Sciatic nerve (tissue), 2 donors: ENCODE results near the gene FCHSD2. TPM values are rescaled to one million over a fixed set of nuclear protein-coding genes. Genes with fewer than 3 reads are reported as not detected.
A peak's percentile ranks its signal among the peaks of the same experiment; 100 is the strongest.

Experiments
- ATAC-seq: fragments of 200-7000 bp; cut with Tn5 transposase; one replicate; pipeline ENCODE4 v1.9.1; 2020; ENCODE audit warnings: mild to moderate bottlenecking, moderate library complexity
- DNase-seq: peaks from one replicate; pipeline ENCODE4 v3.0.0-alpha.2; 2020; ENCODE audit warnings: low spot score
- intact Hi-C: fragments of 100-400 bp; cut with DNase I; formaldehyde crosslinking; loops from one replicate; pipeline ENCODE4 v1.14.2; 2022
- total RNA-seq: library from RNA; stranded (reverse); fragmentation: NEBNext Ultra II Directional; extraction: Animal tissue kit (Norgen Biotek cat#: 25700); gene quantifications from one replicate; pipeline ENCODE4 v1.2.1, GENCODE V29; 2021
- donor health status: DM: no; HTN: no; CAD: no.
- donor health status: DM: no; HTN: no; CAD: no.

The FCHSD2 gene
- total RNA-seq, 1 donor from 2014 or later = 64.7 TPM

- ATAC-seq (no peak), DNase-seq (no peak)
- intact Hi-C loops = no loop called here
Measured at GRCh38 chr11:73156686-73157085, 14.6 kb upstream of the FCHSD2 start.

DNA sequence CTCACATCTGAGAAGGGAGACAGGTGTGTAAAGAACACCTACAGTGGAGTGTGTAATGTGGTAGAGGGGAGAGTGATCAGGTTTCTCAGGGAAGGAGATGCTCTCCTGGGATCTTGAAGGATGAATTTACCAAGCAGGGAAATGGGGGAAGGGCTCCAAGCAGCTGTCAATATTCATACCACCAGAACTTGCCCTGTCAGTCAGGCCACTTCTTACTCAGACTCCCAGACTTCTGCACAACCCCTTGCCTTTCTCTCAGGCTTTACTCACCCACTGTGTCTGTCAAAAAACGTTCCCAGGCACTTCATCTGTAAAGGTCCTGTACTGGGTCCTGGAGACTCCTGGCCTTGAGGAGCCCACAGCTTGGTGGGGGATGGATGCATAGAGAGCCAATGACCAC is 14.0 kb upstream of the FCHSD2 start:
- DNase-seq = no peak

DNA sequence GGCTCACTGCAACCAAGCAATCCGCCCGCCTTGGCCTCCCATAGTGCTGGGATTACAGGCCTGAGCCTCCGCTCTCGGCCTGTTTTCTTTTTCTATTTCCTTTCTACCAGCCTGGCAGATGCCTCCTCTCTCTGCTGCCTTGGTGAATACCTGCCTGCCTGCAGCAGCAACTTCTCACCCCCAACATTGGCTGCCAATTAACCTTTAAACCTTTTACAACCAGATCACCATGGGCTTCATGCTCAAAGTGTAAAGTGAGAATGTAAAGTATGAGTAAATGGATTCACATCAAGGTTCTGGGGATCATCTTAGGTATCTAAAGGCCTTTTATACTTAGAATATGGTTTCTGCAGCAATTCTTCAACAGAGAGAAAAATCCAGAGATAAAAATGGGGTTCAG is 13.0 kb upstream of the FCHSD2 start:
- DNase-seq = no peak
- intact Hi-C loops = no loop called here
- no peak for ATAC-seq

More for the DNA sequence above, 14.0 kb upstream of the FCHSD2 start:
- intact Hi-C loops = no loop called here
- ATAC-seq = no peak

GRCh38 chr11:73154178-73154577 is 12.1 kb upstream of the FCHSD2 start:
- intact Hi-C loops = no loop called here
- no peak for DNase-seq
- ATAC-seq = peak; percentile 43

GRCh38 chr11:73152861-73153483 is 10.9 kb upstream of the FCHSD2 start:
- intact Hi-C loops = no loop called here
- DNase-seq (no peak), ATAC-seq (no peak)

DNA sequence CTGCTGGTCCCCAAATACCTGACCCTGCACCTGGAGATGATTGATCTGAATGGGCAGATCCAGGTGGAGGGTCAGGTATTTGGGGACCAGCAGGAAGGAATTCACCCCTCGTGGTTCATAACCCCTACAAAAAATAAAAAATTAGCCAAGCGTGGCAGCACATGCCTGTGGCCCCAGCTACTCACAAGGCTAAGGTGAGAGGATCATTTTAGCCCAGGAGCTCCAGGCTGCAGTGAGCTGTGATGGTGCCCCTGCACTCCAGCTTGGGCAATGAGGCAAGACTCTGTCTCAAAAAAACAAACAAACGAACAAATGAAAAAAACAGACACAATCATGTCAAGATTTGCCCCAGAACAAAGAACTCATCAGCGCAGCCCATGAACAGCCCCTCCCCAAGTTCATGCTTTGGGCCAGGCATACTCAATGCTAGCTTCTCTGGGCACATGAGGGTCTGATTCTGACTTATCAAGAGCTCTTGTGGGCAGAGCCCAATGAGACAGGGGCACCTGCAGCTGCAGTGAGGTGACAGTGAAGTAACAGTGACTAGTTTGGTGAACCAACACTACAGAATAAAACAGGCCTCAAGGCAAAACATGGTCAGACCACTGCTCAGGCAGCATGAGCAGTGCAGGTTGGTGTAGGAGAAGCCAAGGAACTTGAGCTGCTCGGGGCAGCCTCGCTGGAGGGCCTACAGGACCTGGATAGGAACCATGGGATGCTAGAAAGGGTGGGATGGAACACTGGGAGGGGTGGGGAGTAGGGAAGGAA is 10.2 kb upstream of the FCHSD2 start:
- intact Hi-C loops = no loop called here
- no peak for ATAC-seq
- no peak for DNase-seq

DNA sequence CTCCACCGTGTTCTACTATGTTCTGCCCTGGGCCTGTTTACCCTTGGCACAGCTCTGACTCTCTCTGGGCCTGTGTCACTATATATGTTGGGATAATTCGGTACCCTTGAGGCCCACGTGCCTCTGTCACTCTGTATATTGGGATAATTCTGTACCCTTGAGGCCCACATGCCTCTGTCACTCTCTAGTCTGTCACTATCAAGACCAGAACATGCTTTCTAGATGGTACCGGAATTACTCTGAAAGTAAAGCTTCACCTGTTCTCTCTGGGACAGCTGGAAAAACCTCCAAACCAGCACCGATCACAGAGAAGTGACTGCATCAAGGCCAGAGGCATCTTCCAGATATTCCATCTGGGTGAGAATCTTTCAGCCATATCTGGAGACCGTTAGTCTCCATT is 9.3 kb upstream of the FCHSD2 start:
- intact Hi-C loops = no loop called here
- no peak for DNase-seq
- ATAC-seq = no peak

- intact Hi-C loops = no loop called here
- no peak for ATAC-seq
- no peak for DNase-seq
Measured at GRCh38 chr11:73149105-73149504, 7.0 kb upstream of the FCHSD2 start.

- intact Hi-C loops = no loop called here
- no peak for DNase-seq
- ATAC-seq = no peak
Measured at GRCh38 chr11:73147771-73148681, 5.9 kb upstream of the FCHSD2 start.

- intact Hi-C loops = no loop called here
- DNase-seq = no peak
- ATAC-seq = no peak
Measured at GRCh38 chr11:73145986-73146575, 4.0 kb upstream of the FCHSD2 start.

DNA sequence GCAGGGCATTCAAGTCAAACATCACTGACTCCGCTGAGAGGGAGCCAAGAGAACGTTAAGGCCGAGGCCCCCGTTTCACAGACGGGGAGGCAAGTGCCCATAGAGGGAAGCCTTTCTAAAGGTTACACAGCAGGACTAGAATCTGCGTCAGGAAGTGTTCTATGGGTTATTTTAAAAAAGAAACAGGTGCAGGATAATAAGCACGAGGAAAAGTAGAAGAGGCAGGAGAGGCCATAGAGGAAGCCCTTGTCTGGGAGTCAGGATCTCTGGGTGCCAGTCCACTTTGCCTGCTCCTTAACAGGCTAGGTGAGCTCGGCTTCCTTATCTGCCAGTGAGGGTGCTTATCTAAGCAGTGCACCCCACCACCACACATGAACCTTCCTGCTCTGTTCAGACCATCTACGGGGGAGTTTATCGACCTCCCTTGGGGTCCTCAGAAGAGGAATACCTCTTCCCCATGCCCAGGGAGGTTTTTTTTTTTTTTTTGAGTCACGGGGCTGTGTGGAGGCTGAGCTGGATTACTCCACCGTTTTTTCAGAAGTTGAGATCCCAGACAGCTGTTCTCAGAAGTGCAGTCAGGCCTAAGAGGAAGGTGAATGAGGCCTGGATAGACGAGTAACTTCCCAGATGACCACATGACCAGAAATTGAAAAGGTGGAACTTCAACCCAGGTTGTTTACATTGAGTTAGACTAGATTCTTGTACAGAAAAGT is 1.2 kb upstream of the FCHSD2 start:
- ATAC-seq (no peak), DNase-seq (no peak)
- intact Hi-C loops = no loop called here

GRCh38 chr11:73141309-73142127 is 600 bp downstream of the FCHSD2 start:
- intact Hi-C loops = no loop called here
- DNase-seq (peak; percentile 86), ATAC-seq (peak; percentile 54)

DNA sequence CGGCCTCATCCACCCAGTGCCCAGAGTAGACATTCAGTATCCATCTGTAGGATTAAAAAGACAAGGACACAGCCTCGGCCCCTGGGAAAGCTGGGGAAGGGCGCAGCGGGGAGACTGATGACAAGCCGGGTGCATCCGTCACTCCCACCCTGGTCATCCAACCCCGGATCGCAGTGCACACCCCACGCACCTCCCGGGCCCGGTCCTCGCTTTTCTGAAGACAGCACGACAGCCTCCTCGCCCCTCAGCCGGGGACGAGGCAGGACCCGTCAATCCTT is 1.1 kb downstream of the FCHSD2 start:
- peak; percentile 2 for ATAC-seq

GRCh38 chr11:73140213-73141030 is 1.7 kb downstream of the FCHSD2 start:
- no peak for ATAC-seq
- DNase-seq = peak; percentile 71
- intact Hi-C loops = no loop called here

More for the DNA sequence above, 1.1 kb downstream of the FCHSD2 start:
- intact Hi-C loops = no loop called here
- DNase-seq = peak; percentile 65

- no peak for ATAC-seq
Measured at GRCh38 chr11:73139476-73140198, 2.5 kb downstream of the FCHSD2 start.

DNA sequence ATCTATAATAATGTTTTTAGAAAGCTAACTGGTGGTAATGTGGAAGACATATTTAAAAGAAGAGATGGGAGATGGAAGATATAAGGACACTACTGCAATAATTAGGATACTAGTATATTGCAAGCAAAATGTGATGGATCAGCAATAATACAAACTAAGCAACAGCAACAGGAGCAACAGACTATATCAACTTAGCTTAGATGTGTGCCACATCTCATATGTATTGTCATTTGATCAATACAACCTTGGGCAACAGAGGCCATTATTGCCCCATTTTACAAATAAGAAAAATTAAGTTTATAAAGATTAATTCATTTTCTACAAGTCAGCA is 4.2 kb downstream of the FCHSD2 start:
- DNase-seq (no peak), ATAC-seq (no peak)
- intact Hi-C loops = no loop called here

More at GRCh38 chr11:73139476-73140198, 2.5 kb downstream of the FCHSD2 start:
- no peak for DNase-seq
- intact Hi-C loops = no loop called here
